HG03159 (cell line): Measurements from ENCODE around the gene PACRG.

Experiments used
- ATAC-seq: cut with Tn5 transposase; IDR thresholded peaks from one replicate; pipeline ENCODE4 v1.9.1; 2021; ENCODE audit warnings: mild to moderate bottlenecking, moderate library complexity; ENCODE audit not compliant: unreplicated experiment

PACRG gene

DNA sequence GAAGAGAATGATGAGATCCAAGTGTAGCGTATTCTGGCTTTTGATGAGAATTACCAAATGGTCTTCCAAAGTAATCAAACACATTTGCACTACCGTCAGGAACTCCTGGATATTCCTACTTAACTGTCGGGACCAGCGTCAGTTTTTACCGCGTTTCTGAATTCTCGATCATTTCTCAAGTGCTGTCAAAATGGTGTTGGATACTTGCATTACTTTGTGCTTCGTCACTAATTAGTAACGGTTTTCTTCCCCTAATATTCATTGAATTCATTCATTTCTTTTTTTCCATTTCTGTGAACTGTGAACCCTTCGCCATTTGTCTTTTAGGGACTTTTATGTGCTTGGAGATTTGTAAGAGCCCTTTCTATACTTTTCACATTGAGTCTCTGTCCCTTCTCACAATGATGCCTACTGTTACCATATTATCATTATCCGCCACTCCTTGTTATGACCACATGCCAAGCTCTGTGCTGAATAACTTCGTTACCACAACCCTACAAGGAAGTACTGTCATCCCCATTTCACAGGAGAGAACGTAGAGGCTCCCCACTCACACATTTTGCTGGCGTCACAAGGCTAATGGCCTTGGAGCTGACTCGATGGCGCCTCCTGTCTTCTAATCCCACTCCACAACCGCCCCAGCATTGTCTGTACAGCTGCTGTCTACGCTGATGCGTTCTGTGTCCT is 612.6 kb downstream of the PACRG start:
- no peak for ATAC-seq

DNA sequence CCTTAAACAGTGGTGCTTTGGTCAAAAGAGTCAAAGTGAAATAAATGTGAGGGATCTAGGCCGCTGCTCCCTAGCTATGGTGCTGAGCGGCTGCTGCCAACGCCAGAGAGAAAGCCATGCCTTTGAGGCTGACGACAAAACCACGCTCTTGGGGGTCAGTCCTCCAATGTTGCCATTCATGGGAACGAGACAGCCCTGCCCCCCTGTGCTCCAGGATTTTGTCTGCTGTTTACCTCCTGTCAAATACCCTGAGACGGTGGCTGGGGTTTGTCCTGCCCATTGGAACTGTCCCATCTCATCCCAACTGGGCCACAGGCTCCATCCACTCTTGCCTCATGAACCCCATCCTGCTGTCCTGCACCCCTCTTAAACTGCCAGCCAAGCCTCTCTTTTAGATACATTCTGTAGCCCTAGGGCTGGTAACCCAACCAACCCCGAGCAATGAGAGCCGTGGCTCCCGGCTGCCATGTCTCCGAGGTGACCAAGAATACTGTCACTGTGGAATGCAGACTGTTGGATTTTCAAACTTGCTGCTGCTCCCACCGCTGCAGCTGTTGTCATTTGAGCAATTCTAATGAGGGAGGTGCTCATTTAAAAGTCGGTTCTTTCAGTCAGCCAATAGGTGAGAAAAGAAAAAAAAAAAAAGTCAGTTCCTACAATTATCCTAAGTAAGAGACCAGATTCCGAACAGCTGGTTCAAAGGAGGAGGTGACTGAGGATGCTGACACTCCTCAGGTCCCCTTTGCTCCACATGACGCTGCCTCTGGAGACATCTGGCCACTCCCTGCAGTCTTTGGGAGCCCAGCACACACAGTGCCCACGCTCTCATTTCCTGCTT is 613.7 kb downstream of the PACRG start:
- no peak for ATAC-seq

GRCh38 chr6:163342571-163343539 is 615.1 kb downstream of the PACRG start:
- no peak for ATAC-seq

- no peak for ATAC-seq
These were observed 615.8 kb downstream of the PACRG start for GRCh38 chr6:163343609-163344008.

DNA sequence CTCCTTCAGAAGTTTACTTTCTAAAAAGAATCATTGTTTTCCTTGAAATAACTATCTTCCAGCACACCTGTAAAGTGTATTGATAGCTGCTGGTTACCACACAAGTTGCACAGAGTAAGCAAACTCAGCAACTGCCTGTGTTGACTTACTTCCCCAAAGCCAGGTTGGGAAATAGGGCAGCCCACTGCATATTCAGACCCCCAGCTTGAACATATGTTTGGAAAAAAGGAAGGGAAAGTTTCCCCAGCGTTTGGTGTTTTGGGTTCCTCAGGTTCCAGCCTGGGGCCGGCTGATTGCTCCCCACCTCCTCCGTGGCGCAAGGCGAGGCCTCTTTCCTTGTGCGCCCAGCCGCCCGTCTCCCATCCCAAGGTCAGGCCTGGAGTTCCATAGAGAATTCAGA is 616.6 kb downstream of the PACRG start:
- no peak for ATAC-seq

GRCh38 chr6:163345931-163346330 is 618.2 kb downstream of the PACRG start:
- no peak for ATAC-seq

- ATAC-seq = no peak
These were observed 618.8 kb downstream of the PACRG start for GRCh38 chr6:163346497-163346961.

GRCh38 chr6:163347021-163347446 is 619.3 kb downstream of the PACRG start:
- no peak for ATAC-seq

- no peak for ATAC-seq
These were observed 621.3 kb downstream of the PACRG start for GRCh38 chr6:163348789-163349680.

DNA sequence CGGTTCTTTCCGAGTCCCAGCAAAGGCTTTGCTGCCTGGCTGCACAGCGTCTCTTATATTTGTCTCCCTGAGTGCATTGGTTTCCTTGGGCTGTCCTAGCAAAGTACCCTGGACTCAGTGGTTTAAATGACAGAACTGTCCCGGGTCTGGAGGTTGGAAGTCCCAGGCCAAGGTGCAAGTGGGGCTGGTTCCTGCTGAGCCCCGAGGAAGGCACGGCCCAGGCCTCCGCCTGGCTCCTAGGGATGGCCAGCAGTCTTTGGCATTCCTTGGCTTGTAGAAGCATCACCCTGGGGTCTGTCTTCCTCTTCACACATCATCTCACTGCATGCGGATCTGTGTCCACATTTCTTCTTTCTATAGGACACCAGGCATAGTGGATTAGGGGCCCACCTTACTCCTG is 621.9 kb downstream of the PACRG start:
- ATAC-seq = no peak

- ATAC-seq = no peak
These were observed 623.2 kb downstream of the PACRG start for GRCh38 chr6:163351013-163351412.

GRCh38 chr6:163352011-163352685 is 624.4 kb downstream of the PACRG start:
- ATAC-seq = no peak

DNA sequence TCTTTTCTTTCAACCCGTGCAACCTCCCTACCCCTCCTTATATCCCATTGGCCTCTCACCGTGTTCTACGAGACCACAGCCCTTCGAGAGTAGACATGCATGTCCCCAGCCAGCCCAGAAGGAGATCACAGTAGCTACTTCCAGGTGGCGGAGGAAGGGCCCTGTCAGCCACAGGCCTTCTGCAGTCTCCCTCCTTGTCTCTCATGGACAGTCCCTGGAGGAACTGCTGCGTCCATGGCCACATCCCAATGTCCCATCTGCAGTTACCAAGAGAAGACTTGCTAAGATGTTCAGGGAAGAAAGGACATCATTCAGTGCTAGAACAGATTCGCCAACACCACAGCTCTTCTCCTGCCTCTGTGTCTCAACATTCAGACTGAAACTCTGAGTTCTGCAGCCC is 625.2 kb downstream of the PACRG start:
- ATAC-seq = no peak

DNA sequence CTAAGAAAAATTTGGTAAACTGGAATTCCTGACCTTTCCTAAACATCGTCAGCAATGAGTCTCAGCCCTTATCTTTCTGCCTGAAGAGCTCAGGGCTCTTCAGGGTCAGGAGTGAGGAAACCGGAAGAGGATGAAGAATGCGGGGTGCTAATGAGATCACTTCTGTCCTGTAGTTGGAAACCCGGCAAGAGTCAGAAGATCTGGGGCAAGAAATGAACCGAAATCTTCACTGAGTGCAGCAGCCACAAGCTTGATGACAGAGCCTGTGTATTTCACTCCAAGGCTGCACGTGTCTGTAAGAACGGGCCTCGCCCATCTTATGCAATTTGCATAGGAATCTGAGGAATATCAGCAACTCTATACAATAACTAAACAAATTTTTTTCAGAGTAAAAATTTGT is 626.3 kb downstream of the PACRG start:
- no peak for ATAC-seq

DNA sequence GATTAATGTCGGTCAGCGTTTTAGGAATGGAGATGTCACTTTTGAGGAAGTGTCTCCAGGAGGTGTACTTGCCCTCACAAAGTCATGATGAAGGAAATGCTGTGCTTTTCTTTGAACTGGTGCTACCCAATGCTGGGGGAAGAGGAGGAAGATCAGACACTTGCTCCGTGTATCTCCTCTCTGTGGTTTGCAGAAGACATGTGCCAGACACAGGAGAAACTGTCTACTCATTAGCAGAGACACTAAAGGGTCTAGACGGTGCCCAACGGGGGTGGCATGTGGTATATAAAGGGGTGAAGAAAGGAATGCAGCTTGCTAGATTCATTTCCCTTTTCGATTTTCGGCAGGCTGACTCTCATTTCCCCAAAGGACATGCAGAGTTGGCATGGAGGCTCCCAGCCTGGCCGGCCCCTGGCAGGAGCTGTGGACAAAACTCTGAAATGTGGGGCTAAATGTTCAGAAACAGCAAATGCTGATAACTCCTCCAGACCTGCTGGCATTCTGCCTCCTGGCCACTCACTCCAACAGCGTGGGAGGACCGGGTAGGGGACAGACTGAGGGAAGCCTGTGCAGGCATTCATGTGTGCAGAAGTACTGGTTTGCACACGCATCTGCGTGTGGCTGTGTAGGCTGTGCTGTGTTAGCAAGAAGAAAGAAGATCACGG is 627.1 kb downstream of the PACRG start:
- peak; percentile 50 for ATAC-seq

DNA sequence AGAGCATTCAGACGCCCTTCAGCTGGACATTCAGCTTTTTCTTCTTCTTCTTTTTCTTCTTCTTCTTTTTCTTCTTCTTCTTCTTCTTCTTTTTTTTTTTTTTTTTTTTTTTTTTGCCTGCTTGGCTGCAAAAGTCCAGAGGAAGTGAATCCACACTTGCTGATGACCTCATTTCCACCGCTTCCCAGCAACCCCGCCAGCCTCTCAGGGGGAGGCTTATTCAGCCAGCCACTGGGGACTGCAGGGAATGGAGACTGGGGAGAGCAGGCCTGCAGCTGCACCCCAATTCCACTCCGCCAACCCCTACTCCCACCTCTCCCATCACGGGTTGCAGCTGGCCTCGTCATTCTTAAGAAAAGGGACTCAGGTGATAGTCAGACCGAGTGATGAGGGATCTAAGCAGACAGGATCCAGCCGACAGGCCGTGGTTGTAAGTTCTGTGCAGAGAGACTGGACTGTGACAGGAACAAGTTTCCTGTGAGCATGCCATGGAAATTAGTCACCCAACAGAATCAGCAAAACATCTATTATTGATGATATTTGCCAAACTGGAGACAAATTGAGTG is 627.7 kb downstream of the PACRG start:
- peak; percentile 24 for ATAC-seq

DNA sequence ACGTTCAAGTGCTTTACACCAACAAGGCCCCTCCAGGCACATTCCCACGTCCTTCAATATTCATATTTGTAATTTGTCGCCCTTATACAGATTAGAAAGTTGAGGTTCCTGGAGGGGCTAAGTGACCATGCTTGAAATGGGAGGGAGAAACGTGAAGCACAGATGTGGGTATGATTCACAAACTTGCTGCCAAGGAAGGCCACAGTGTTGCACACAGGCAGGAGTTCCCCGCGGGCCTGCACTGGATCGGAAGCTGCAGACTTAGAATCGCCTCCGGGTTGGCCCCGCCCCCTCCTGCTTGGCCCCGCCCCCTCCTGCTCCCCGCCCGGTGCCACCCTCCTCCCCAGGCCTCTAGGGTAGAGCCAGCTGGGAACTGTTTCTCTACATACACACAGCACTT is 628.5 kb downstream of the PACRG start:
- ATAC-seq = no peak

DNA sequence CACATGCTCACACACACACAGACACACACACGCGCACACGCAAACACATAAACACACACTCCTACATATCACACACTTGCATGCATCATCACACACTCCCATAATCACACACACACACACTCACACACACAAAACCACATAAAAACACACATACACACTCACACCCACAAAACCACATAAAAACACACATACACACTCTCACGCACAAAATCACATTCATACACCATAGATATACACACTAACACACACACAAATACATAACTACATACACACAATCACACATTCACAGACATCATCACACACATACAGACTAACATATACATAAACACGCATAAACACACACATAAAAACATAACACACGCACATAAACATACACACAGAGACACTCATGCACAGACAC is 629.0 kb downstream of the PACRG start:
- ATAC-seq = no peak

DNA sequence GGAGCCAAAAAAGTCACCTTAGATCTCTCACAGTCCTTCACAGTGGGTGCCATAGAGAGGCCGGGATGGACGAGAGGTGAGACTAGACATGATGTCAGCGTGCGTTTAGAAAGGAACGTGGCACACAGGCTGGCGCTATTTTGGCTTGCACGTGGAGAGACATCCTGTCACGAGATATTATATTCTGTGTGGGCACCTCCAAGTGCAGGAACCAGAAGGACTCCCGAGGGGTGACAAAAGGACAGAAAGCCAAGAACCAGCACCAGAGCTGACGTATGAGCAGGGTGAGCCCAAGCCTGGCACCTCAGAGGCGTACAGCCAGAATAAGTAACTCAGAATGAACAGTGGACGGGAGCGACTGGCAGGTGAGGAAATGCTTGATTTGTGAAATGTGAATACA is 636.9 kb downstream of the PACRG start:
- ATAC-seq = no peak
